ENCODE measurements around the gene GADD45A.
"Not testable (repeated sequence)": the region's sequence is repeated elsewhere in the genome, so short reads cannot be mapped to it uniquely, and the experiment has no call there.

The GADD45A gene

GRCh38 chr1:67664048-67664447, 21.0 kb upstream of the GADD45A start:
- DNase-seq = no peak
- in situ Hi-C loops (cut with HindIII; ENCODE audit: low pct_ligation_motif_present, low pct_unique_long_range_greater_than_20kb, low sequenced_read_pairs) = no loop called here

GRCh38 chr1:67665307-67665706, 19.7 kb upstream of the GADD45A start:
- in situ Hi-C loops (cut with HindIII; ENCODE audit: low pct_ligation_motif_present, low pct_unique_long_range_greater_than_20kb, low sequenced_read_pairs); DNase-seq: not testable (repeated sequence)

GRCh38 chr1:67666636-67667035, 18.4 kb upstream of the GADD45A start:
- DNase-seq = no peak
- in situ Hi-C loops (cut with HindIII; ENCODE audit: low pct_ligation_motif_present, low pct_unique_long_range_greater_than_20kb, low sequenced_read_pairs) = no loop called here

DNA sequence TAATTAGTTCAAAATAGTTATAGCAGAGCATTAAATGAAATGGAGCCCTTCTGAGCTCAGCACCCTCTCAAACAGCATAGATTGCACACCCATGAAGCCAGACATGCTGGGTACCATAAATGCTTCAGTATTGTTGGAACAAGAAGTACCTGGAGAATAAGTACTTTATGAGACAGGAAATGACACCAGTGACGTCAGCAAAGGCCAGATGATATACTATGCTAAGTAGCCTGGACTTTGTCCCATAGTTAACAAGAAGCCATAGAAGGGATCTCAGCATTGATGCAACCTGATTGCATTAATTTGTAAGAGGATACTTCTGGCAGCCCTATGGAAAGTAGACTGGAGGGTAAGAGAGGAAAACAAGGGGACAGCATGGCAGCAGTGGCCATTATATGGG, 16.3 kb upstream of the GADD45A start:
- in situ Hi-C loops (cut with HindIII; ENCODE audit: low pct_ligation_motif_present, low pct_unique_long_range_greater_than_20kb, low sequenced_read_pairs) = no loop called here
- no peak for DNase-seq

DNA sequence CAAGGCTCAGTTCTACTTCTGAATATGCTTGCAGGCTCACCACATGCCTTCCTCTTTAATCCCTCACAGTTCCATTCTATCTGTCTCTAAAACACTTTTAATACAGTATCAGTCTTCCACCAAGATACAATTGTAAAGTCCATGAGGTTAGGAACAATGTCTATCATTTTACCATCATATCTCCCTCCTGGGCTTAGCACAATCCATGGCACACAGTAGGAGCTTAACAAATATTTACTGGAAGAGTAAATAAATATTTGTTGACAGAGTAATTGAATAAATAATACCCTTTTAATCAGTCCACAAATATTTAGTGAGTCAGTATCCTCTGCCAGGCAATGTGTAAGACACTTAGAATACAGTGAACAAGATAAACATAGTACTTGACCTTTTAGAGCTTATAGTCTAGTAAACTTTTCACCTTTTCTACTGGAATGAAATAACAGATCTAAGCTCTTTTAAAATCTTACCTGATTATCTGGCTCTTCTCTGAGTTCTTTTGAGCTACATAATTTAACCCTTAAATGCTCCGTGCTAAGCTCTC, 12.7 kb upstream of the GADD45A start:
- in situ Hi-C loops (cut with HindIII; ENCODE audit: low pct_ligation_motif_present, low pct_unique_long_range_greater_than_20kb, low sequenced_read_pairs) = no loop called here
- DNase-seq = no peak

GRCh38 chr1:67673468-67674201, 11.4 kb upstream of the GADD45A start:
- no peak for DNase-seq
- in situ Hi-C loops (cut with HindIII; ENCODE audit: low pct_ligation_motif_present, low pct_unique_long_range_greater_than_20kb, low sequenced_read_pairs) = no loop called here

DNA sequence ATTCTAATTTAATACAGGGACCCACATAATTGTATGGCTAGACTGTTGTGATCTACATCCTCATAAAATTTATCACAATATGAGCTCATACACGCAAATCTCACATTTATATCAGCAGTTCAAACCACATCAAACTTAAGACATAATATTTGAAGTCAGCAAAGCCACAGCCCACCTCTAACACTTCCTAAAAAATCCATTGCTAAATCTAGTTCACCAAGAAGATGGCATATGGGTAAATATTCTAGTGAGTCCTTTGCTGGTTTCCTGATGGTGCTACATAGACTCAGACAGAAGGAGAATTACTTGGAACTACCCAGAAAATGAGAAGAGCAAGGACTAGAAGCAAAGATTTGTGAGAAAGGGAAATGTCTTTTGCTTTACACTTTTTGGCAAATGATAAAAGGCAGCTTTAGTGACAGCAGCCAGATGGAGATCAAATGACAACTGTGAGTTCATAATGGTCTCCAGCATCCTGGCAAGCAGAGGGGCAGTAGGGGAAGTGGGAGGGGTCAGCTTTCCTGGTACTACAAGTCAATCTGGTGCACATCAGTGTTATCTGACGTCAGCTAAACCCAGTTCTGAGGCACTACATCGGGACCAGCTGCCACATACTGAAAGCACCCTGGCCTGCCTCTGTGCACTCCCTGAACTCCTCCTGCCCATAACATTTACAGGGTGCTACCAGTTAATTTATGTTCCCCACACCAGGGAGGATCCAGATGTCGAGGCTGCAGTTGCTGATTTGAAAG, 10.6 kb upstream of the GADD45A start:
- no peak for DNase-seq
- in situ Hi-C loops (cut with HindIII; ENCODE audit: low pct_ligation_motif_present, low pct_unique_long_range_greater_than_20kb, low sequenced_read_pairs) = no loop called here

GRCh38 chr1:67675800-67676199, 9.2 kb upstream of the GADD45A start:
- in situ Hi-C loops (cut with HindIII; ENCODE audit: low pct_ligation_motif_present, low pct_unique_long_range_greater_than_20kb, low sequenced_read_pairs) = no loop called here
- no peak for DNase-seq

- in situ Hi-C loops (cut with HindIII; ENCODE audit: low pct_ligation_motif_present, low pct_unique_long_range_greater_than_20kb, low sequenced_read_pairs) = no loop called here
- no peak for DNase-seq
Observed at GRCh38 chr1:67676287-67676686, 8.7 kb upstream of the GADD45A start.

GRCh38 chr1:67676946-67677345, 8.1 kb upstream of the GADD45A start:
- in situ Hi-C loops (cut with HindIII; ENCODE audit: low pct_ligation_motif_present, low pct_unique_long_range_greater_than_20kb, low sequenced_read_pairs) = no loop called here
- no peak for DNase-seq

DNA sequence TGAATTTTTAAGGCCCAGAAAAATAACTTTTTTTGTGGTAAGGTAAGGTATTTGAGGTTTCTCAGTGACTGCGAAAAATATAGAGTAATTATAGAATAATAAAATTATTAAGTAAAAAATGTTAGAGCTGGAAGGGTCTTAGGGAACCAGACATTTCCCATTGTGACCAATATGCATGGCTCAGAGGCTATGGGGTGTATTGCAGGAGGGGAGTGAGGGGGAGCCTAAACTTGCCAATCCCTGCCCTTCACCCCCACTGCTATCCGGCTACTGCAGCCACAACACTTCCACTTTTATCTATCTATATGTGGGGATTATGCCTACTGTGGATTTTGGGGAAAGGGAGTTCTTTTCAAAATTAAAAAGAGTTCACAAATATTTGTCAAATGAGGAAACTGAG, 7.6 kb upstream of the GADD45A start:
- in situ Hi-C loops (cut with HindIII; ENCODE audit: low pct_ligation_motif_present, low pct_unique_long_range_greater_than_20kb, low sequenced_read_pairs) = no loop called here
- DNase-seq = no peak

GRCh38 chr1:67677930-67678329, 7.1 kb upstream of the GADD45A start:
- in situ Hi-C loops (cut with HindIII; ENCODE audit: low pct_ligation_motif_present, low pct_unique_long_range_greater_than_20kb, low sequenced_read_pairs) = no loop called here
- DNase-seq = no peak

DNA sequence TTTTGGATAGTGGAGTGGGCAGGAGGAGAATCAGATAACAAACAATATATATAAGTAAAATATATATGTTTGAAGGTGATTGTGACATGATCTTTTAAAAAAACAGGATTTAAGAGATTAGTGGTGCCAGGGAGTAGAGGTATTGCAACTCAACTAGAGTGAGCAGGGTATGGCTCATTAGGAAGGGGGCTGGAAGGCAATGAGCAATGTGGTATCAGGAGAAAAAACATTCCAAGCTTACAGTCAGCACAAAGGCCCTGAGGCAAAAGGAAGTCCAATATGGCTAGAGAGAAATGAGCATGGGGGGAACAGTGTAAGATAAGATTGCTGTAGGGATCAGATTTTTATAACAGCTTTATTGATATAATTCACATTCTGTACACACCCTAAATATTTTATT, 5.3 kb upstream of the GADD45A start:
- no peak for DNase-seq
- in situ Hi-C loops (cut with HindIII; ENCODE audit: low pct_ligation_motif_present, low pct_unique_long_range_greater_than_20kb, low sequenced_read_pairs) = no loop called here

DNA sequence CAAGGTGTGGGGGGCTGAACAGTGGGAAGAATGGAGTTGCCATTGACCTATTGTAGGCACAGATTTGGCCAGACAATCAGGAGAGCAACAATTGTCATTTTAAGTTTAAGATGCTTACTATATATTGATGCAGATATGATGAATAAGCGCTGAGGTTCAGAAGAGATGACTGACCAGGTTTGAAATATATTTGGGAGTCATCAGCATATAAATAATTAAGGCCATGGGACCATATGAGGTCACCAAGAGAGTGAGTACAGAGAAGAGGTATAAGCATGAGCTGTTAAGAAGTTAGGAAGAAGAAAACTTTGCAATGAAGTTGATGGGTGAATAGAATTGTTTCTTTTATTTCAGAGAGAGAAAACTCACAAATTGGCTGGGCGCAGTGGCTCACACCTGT, 4.5 kb upstream of the GADD45A start:
- in situ Hi-C loops (cut with HindIII; ENCODE audit: low pct_ligation_motif_present, low pct_unique_long_range_greater_than_20kb, low sequenced_read_pairs) = no loop called here
- no peak for DNase-seq

GRCh38 chr1:67682659-67683197, 2.3 kb upstream of the GADD45A start:
- peak; percentile 62 for DNase-seq
- in situ Hi-C loops (cut with HindIII; ENCODE audit: low pct_ligation_motif_present, low pct_unique_long_range_greater_than_20kb, low sequenced_read_pairs) = no loop called here

DNA sequence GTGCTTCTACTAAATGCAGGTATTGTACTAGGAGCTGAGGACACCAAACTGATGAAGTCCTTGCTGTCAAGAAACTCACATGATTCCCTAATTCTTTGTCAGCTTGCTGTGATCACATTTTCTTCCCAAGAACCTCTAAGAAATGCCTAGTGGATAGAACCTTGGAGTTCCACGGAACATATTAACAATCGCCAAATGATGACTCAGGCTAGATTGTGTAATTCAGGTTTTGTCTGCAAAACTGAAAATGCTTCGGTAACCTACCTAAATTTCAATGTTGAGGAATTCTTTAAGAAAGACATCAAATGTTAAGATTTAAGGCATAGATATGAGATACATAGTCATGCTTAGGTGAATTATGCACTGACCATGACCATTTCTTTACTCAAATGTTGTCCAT, 1.7 kb upstream of the GADD45A start:
- in situ Hi-C loops (cut with HindIII; ENCODE audit: low pct_ligation_motif_present, low pct_unique_long_range_greater_than_20kb, low sequenced_read_pairs) = no loop called here
- DNase-seq = peak; percentile 64

DNA sequence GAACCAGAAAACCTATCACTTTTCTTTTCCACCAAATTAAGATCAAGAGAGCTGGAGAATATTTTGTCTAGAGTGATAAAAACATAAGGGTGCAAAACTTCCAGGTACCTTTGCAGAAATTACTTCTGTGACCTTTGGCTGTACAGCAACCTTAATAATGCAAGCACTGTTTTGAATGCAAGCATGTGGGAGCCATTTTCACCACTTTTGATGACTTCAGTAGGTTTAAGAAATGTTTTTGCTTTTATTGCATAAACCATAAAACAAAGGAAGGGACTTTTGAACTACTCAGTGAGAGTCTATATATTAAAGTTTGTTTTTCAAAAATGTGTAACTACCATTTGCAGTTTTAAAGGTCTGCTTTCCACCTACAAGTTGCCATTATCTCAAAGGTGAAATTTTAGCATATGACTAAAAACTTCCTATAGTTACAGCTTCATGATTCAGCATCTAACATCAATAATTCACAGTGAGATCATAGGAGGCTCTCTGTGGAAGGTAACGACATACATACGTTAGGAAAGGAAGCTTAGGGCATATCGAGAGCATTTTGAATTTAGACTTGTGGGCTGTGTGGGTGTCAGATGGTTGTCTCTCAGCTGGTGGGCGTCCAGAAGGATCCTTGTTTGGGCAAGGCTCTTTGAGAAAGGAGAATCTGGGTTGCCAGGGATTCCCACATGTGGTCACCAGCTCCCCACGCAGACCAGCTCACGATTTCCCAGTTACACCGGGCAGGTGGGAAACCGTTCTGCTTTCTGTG, 1.1 kb upstream of the GADD45A start:
- in situ Hi-C loops (cut with HindIII; ENCODE audit: low pct_ligation_motif_present, low pct_unique_long_range_greater_than_20kb, low sequenced_read_pairs) = no loop called here
- peak; percentile 6 for DNase-seq

GRCh38 chr1:67684526-67685066, 405 bp upstream of the GADD45A start:
- in situ Hi-C loops (cut with HindIII; ENCODE audit: low pct_ligation_motif_present, low pct_unique_long_range_greater_than_20kb, low sequenced_read_pairs) = no loop called here
- no peak for DNase-seq

All from ACHN (cell line).